Fibroblast of lung (primary cell): ENCODE data around the gene CFHR5. TPM values are rescaled to one million over a fixed set of nuclear protein-coding genes. Genes with fewer than 3 reads are reported as not detected.

Source experiments
- DNase-seq, 2 donors: peaks; one replicate each; pipeline versions ENCODE4 v3.0.0 to v3.0.0-alpha.2; 2010; ENCODE audit warnings: low read depth in 2 of 2
- H2AFZ ChIP-seq: 2 replicates; pipeline ENCODE4 v1.5.1; 2012; ENCODE audit warnings: low read length, control low read depth, inconsistent platforms
- H3K27ac ChIP-seq: 2 replicates; pipeline ENCODE4 v1.5.1; 2011; ENCODE audit warnings: low read length, control low read depth; ENCODE audit not compliant: insufficient read depth
- H3K27me3 ChIP-seq: 2 replicates; pipeline ENCODE4 v1.5.1; 2011; ENCODE audit warnings: mild to moderate bottlenecking, low read length; ENCODE audit not compliant: control insufficient read depth, insufficient read depth
- H3K36me3 ChIP-seq: 2 replicates; pipeline ENCODE4 v1.5.1; 2011; ENCODE audit warnings: low read length; ENCODE audit not compliant: control insufficient read depth, insufficient read depth
- H3K4me1 ChIP-seq: 2 replicates; pipeline ENCODE4 v1.5.1; 2011; ENCODE audit warnings: low read length; ENCODE audit not compliant: control insufficient read depth, insufficient read depth; ENCODE audit errors: extremely low read depth
- H3K4me2 ChIP-seq: 2 replicates; pipeline ENCODE4 v1.5.1; 2011; ENCODE audit warnings: low read length, control low read depth; ENCODE audit not compliant: insufficient read depth; ENCODE audit errors: extremely low read depth
- H3K4me3 ChIP-seq, 4 experiments: fragments of 200-600 bp in 1 of 4; sonication (generic) in 1 of 4; replicated peaks in 1 of 4; 2 replicates each; pipeline ENCODE4 v1.5.1; 2011 to 2016; ENCODE audit warnings: low read length in 4 of 4, low read depth in 3 of 4, mild to moderate bottlenecking in 3 of 4, control low read depth in 2 of 4, inconsistent platforms in 1 of 4, mixed read lengths in 1 of 4; ENCODE audit not compliant: insufficient read depth in 1 of 4; ENCODE audit errors: control extremely low read depth in 1 of 4
- H3K79me2 ChIP-seq: 2 replicates; pipeline ENCODE4 v1.5.1; 2012; ENCODE audit warnings: mild to moderate bottlenecking, low read length, inconsistent platforms; ENCODE audit not compliant: control insufficient read depth, insufficient read depth
- H3K9ac ChIP-seq: 2 replicates; pipeline ENCODE4 v1.5.1; 2011; ENCODE audit warnings: mild to moderate bottlenecking, low read length, control low read depth; ENCODE audit not compliant: insufficient read depth
- H3K9me3 ChIP-seq: 2 replicates; pipeline ENCODE4 v1.5.1; 2012; ENCODE audit warnings: low read depth, low read length; ENCODE audit not compliant: control insufficient read depth, insufficient read depth
- H4K20me1 ChIP-seq: 2 replicates; pipeline ENCODE4 v1.5.1; 2011; ENCODE audit warnings: low read length; ENCODE audit not compliant: control insufficient read depth, insufficient read depth; ENCODE audit errors: extremely low read depth
- CTCF ChIP-seq, 2 donors: IDR thresholded peaks in 1 of 2; conservative IDR thresholded peaks in 1 of 2; 1 replicate in 1 of 2; 2 replicates in 1 of 2; pipeline ENCODE4 v1.5.1; 2011 to 2012; ENCODE audit warnings: low read length in 2 of 2, control low read depth in 1 of 2, inconsistent platforms in 1 of 2, low read depth in 1 of 2, mild to moderate bottlenecking in 1 of 2
- EZH2 ChIP-seq: IDR thresholded peaks from 2 replicates; pipeline ENCODE4 v1.5.1; 2012; ENCODE audit warnings: low read length, control low read depth, mild to moderate bottlenecking; ENCODE audit errors: missing control alignments
- polyA plus RNA-seq, 2 donors: library from polyadenylated mRNA; depleted of rRNA in 1 of 2; stranded (reverse) in 1 of 2; unstranded in 1 of 2; fragments of >200 nt; gene quantifications; 2 replicates each; pipeline ENCODE4 v1.2.1, GENCODE V29; 2011 to 2012; ENCODE audit warnings: missing spikeins in 1 of 2
- total RNA-seq: library from RNA; depleted of rRNA; stranded (reverse); fragments of >200 nt; gene quantifications from 2 replicates; pipeline ENCODE4 v1.2.1, GENCODE V29; 2014

The CFHR5 gene
- total and polyA plus RNA-seq, 2 donors (not counting 1 experiment from before 2014, with no cell fraction given), result not detected

- no peaks in the 10 kb centered on the region for H3K9me3 ChIP-seq
- TF ChIP-seq EZH2 (no peak), CTCF (conservative IDR thresholded peaks at IDR 0.05 in 1 of 2, IDR thresholded peaks at IDR 0.05 in 1 of 2; ENCODE audit: low read depth in 1 of 2, low read length in 2 of 2) (no peak)
- H3K27me3 ChIP-seq, result no peaks in the 10 kb centered on the region
- H3K4me1 ChIP-seq, result no peaks in the 10 kb centered on the region
- H3K27ac ChIP-seq, result no peak overlapping the region
- no peak overlapping the region for H3K9ac ChIP-seq
- DNase-seq, result no peak
- no peak overlapping the region for H2AFZ ChIP-seq
- no peaks in the 10 kb centered on the region for H4K20me1 ChIP-seq
- H3K4me3 ChIP-seq, result no peak overlapping the region
- H3K79me2 ChIP-seq, result no peaks in the 10 kb centered on the region
- H3K36me3 ChIP-seq, result no peaks in the 10 kb centered on the region
- no peak overlapping the region for H3K4me2 ChIP-seq
Measured at GRCh38 chr1:197049100-197049499, 71.7 kb downstream of the CFHR5 start.

Other genes starting within 250 kb of the CFHR5 start
- 0.17 and 0.26 TPM in 2 replicates for gene CFHR3, start 202.7 kb upstream of the CFHR5 start, total RNA-seq
- gene CFHR3, start 202.7 kb upstream of the CFHR5 start, polyA plus RNA-seq, result not detected in 2 replicates
- gene CFHR1, start 157.8 kb upstream of the CFHR5 start, total RNA-seq, result under 0.01 and 0.50 TPM in 2 replicates
- 0.12 and 0.20 TPM in 2 replicates for gene CFHR1, start 157.8 kb upstream of the CFHR5 start, polyA plus RNA-seq
- gene CFHR4, start 89.5 kb upstream of the CFHR5 start, total RNA-seq, result not detected in 2 replicates
- gene CFHR4, start 89.5 kb upstream of the CFHR5 start, polyA plus RNA-seq, result 0.06 TPM in 1 of 2 replicates, not detected in the other
- not detected in 2 replicates for gene CFHR2, start 33.8 kb upstream of the CFHR5 start, total RNA-seq
- gene CFHR2, start 33.8 kb upstream of the CFHR5 start, polyA plus RNA-seq, result not detected in 2 replicates
- gene F13B, start 89.7 kb downstream of the CFHR5 start, total RNA-seq, result not detected in 2 replicates
- not detected in 2 replicates for gene F13B, start 89.7 kb downstream of the CFHR5 start, polyA plus RNA-seq
- 1.8 and 9.7 TPM in 2 replicates for gene ASPM, start 169.1 kb downstream of the CFHR5 start, total RNA-seq
- 4.4 and 15.0 TPM in 2 replicates for gene ASPM, start 169.1 kb downstream of the CFHR5 start, polyA plus RNA-seq
- 16.7 and 17.8 TPM in 2 replicates for gene ZBTB41, start 223.7 kb downstream of the CFHR5 start, total RNA-seq
- gene ZBTB41, start 223.7 kb downstream of the CFHR5 start, polyA plus RNA-seq, result 6.3 and 10.0 TPM in 2 replicates